Activated CD4-positive, alpha-beta T cell treated with anti-CD3 and anti-CD28 coated beads for 4 hours (primary cell): Measurements from ENCODE around the gene EPHB1.

ENCODE experiments used
- DNase-seq, 2 donors: peaks; one replicate each; pipeline ENCODE4 v3.0.0-alpha.2; 2020

The EPHB1 gene

DNA sequence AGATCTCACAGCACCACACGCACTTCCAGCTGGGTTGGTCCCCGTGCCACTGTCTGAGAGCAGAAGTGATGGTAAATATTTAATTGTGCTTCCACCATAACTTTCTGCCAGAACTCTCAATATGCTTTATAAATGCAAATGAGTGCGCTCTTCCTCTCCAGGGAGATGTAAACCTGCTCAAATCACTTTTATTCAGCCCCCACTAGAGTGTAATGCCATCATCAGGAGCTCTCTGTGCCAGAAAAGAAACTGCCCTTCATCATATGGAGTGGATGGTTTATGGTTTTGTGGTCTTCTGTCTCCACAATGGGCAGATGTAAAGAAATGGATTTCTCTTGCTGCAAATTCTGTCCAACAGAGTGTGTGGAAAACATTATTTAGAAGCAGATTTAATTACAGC lies 127.0 kb downstream of the EPHB1 start:
- no peak for DNase-seq

DNA sequence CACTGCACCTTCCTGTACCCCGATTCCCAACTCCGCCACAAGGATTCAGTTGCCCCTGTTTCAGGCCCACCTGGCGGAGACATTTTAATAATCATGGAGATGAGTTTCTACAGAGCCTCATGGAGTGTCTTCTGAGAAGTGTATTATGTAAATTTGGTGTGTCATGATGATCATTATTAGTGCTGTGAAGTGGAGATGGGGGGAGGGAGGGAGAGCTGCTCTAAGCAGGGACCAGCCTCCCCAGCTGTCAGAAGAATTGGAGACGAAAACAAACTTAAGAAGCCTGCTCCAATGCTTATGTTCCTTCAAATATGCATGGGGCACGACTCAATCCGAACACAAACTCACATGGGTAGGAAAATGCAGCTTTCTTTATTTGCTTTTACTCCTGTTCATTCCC lies 127.8 kb downstream of the EPHB1 start:
- DNase-seq = no peak

DNA sequence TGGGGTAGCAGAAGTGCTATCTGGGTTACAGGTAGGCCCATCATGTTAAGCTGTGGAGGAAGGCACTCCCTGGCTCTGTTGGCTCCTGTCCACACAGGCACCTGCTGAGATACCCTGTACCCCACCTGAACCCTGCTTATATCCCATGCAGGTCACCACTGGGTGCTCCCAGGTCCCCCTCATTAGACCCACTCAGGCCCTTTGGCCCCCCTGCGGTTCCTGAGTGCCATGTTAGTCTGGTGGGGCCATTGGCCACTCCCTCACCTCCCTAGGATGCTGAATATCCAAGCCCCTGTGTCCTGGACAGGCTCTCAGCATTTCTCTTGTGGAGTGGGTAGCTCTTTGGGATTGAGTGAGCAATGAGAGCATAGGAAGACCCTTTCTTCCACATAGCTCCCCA lies 128.2 kb downstream of the EPHB1 start:
- no peak for DNase-seq

DNA sequence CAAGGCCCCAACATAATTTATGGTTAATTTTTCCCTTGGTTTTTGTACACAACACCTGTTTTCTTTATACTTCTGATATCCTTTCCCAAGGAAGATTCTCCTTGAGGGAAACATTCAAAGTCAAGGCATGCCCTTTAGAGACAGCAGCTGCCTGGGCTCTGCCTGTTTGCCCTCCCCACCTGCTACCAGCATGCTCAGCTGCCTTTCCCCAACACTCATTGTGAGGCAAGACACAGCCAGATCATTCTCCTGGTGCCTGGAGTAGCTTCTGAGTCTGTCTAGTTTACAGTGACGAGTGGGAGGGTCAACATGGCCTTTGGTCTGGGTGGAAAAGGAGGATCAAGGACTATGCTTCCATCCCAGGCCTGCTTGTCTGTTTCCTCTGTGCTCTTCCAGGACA lies 132.5 kb downstream of the EPHB1 start:
- no peak for DNase-seq

DNA sequence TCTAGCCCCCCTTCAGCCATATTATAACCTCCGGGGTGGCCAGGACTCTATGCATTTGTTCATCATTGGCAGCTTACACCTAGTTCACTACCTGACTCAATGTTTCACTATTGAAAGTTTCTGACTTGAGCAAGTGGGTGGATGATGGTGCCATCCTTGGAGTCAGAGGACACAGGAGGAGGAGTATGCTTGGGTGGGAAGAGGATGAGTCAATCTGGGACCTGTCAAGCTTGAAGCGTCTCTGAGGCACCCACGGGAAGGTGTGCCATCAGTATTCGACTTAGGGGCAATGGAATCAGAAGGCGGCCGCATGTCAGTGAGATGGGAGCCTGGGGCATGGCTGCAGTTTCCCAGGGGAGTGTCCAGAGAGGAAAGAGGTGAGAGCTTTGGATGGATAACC lies 133.3 kb downstream of the EPHB1 start:
- DNase-seq = no peak

DNA sequence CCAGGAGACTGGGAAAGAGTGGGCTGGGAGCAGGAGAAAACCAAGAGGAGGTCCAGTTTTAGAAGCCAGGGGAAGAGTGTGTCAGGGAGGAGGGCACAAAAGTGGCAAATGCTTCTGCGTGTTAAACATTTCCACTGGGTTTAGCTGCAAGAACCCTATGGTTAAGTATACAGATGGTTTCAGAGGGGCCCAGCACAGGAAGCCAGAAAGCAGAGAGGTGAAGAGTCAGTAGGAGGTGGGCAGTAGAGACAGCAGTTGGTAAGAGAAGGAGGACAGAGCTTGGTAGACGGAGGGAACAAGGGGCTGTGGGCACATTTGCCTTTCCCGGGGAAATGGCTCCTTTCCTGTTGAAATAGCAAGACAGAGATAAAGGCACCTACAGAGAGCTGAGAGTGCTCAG lies 133.8 kb downstream of the EPHB1 start:
- no peak for DNase-seq

DNA sequence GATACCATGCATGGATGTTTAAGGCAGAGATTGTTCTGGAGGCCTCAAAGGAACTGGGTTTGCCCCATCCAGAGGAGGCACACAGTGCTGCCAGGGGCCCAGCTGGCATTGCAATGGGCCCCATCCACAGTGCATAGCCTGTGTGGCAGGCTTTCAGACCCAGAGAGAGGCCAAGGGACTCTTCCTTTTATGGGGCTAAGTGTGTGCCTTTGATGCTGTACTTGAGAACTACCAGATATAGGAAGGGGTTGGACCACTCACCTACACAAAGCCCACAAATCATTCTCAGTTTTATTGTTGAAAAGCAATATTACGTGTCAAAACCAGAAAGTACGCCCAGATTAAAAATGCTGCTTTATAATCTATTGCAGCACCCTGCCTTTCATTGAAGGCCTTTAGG lies 134.9 kb downstream of the EPHB1 start:
- no peak for DNase-seq

DNA sequence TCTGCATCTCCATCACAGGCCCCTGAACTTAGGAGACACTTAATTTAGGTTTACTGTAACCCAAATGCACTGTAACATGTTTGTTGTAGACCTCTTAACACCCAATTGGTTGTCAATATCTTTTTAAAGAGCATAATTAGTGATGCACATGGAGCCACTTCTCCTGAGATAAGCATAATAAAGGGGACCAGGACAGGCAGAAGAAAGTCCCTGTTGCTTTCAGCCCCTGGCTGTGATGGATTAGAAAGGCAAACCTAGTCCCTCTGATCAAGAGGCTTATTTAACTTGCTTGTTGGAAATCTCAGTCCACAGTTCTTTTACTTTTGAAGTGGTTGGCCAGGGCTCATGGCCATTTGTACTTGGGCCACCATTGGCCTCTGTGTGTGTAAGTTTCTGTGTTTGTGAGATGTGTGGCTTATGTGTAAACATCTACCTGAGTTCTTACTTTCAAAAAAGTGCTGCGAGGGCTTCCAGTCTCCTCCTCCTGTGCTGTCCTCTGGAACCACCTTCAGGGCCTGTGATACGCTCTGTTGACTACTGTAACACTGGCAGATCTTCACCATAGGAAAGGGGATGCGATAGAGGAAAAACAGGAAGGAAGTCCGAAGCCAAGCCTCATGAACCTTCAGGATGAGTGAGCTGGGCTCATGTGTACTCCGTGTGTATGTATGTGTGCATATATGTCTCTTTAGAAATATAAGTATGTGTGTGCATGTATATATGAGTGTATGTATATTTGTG lies 136.2 kb downstream of the EPHB1 start:
- no peak for DNase-seq

DNA sequence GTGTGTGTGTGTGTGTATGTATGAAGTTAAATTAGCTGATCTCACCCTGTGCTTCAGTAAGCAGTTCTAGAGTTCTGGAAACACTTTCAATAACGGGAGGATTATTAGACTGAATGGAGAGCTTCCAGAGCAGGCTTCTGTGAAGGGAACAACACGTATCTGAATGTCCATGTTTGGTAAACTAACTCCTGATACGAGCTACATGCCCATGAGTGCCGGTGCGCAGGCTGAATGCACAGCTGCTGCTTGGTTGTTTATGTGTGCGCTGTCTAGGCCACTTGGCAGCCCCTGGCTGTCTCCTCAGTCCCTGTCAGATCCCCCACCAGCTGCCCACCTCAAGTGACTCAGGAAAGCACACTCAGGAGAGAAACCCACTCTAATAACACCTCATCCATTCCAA lies 137.0 kb downstream of the EPHB1 start:
- no peak for DNase-seq

DNA sequence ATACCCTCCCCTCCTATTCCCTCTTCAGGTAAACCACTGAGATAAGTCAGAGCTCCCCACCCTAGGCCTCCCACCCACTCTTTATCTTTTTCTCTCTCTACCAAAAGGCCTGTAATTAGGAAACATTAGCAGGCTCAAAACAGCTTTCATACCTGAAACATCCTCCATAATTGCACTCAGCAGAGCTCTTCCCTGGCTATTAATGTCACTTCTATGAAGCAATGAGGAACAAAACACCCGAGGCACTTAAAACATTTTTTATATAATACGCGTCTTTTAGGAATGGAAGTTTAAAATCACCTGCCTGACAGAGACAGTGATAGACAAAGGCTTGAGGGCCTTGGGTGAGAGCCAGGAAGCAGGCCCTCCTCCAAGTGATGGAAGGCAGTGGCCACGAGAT lies 138.9 kb downstream of the EPHB1 start:
- no peak for DNase-seq

DNA sequence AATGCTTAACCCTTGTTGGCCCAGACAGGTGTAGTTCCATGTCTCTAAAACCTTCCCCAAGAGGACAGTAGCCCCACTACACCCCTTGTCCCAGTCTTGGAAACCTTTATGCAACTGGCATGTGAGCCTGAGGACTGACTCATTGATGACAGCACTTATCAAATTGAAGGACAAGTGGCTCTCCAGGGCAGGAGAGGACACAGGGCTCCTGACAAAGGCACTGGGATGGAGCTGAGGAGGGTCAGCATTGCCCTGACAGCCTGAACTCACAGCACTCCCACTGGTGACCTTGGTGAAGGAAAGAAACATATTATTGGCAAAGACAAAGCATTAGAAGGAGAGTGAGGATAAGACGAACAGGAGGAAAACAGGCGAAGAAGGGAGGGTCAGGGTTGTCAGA lies 139.9 kb downstream of the EPHB1 start:
- DNase-seq = no peak

DNA sequence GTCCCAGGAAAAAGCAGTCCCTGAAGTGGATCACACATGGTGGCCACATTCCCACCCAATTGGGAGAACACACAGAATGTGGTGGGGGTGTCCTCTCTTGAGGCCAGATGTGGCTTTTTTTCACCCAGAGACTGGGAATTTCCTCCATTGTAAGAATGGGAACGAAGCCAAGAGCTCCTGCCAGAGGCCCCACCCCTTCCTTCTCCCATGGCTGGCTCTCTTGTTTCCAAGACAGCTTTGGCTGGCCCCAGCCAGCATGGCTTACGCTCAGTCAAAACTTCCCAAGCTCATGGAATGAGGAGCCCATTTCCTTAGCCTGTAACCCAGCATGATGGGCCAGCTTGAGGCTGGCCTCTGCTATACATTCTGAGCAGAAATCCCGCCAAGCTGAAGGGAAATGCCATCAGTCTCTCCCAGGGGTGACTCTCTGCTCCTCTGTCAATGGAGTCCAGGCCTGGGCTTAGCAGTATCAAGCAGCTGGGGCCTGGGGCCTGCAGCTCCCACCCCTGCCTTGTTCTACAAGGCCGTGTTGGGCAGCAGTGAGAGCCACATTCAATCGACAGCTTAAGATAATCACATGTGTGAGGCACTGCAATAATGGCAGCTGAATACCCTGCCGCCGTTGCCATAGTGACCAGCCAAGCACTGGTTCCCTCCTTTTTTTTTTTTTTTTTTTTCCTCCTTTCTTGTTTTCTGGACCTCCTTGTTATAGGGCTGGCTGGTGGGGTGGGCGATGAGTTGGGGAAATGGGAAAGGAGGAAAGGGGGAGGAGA lies 142.4 kb downstream of the EPHB1 start:
- no peak for DNase-seq

DNA sequence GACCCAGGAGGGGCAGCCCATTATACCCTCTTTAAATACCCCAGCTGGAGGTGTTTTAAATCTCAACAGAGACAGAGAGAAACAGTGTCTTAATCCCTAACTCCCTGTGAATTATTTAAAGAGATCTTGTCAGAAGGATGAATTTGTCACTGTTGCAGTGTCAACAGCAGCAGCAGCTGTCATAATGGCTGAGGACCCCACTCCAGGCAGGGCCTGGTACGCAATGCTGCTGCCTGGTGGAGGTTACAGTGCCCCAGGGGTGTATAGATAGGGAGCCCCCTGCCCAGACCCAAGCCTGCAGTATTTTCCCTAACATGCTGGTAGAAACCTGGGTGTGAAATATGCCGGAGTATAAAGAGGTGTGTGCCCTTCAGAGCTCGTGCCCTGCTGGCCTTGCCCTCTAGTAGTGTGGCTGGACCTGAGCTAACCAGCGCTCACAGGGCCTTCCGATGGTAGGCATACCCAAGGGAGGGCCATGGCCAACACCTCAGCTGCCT lies 143.0 kb downstream of the EPHB1 start:
- no peak for DNase-seq

DNA sequence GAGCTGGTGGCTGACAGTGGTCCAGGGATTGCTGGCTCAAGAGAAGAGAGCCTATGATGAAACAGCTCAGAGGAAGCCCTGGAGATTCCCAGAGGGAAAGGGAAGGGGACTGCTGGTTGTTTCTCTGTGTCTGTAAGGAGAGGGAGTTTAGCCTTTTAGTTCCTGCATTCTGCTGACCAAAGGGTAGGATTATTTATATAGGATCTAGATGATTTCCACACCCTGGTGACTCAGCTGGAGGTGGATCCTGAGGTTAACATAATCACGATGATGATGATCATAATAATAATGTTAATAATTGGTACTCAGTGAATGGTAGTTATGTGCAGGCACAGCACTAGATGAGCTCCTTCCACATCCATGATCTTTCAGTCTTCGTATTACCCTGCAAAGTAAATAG lies 144.9 kb downstream of the EPHB1 start:
- no peak for DNase-seq

DNA sequence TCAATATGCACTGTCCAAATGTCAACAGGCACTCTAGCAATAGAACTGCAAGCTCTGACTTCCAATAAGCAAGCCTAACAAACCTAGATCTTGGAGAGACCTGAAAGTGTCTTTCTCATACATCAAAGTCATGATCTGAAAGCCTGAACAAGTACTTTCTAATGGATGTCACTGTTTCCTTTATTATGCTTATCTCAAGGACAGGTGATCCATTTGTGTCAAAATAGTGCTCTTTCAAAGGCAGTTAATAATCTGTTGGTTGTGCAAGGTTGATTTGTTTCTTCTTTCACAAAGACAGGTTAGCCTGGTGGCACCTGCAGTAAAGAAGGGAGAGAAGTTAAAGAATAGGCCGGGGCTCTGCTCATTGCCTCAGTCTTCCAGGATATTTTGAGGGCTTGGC lies 146.8 kb downstream of the EPHB1 start:
- no peak for DNase-seq

DNA sequence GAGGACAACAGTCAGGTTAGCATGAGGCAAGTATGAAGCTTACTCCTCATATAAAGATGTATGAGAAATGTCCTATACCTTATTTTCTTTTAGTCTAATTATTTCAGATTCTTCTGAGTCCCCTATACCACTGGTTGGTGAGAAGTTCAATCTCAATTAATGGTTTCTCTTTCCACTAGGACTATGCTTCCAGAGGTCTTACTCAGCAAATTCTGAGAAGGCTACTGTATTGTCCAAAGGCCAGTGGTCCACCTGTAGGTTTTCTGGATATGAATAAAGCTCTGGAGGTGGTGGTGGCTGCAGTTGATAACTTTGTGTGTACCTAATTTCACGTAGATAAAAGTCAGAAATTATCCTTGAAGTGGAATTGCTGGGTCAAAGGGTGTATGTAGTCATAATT lies 149.4 kb downstream of the EPHB1 start:
- DNase-seq = no peak

DNA sequence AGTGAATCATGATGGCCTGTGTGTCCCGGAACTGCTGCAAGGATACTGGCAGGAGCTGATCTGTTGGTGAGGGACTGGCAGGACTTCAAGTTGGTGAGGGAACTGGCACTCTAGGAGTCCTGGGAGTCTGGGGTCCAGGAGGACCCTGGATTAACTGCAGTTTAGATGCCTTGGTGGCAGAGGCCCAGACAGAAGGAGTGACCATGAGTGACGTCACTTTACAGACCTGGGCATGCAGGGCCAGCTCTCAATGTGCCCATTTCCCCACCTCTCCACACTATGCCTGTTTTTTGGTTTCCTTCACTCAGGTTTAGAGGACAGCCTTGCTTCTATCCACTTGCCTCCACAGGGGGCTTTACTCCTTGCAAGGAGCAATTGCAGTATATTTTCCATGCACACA lies 154.1 kb downstream of the EPHB1 start:
- DNase-seq = no peak

DNA sequence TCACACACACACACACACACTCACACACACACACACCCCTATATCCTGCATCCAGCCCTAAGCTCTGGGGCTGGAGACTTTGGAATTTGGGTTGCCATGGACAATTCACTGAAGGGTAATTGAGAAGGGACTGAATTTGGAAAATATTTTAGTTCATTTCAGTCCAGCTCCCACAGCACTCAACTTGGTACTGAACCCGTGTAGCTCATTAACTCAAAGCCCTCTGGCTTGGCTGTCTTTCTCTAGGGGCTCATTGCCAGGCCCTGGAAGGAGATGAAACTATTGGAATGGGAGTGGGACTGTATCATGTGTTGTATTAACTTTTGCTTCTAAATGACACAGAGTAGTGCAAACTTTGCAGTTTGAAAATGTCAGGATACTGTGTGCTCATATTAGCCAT lies 157.3 kb downstream of the EPHB1 start:
- no peak for DNase-seq

DNA sequence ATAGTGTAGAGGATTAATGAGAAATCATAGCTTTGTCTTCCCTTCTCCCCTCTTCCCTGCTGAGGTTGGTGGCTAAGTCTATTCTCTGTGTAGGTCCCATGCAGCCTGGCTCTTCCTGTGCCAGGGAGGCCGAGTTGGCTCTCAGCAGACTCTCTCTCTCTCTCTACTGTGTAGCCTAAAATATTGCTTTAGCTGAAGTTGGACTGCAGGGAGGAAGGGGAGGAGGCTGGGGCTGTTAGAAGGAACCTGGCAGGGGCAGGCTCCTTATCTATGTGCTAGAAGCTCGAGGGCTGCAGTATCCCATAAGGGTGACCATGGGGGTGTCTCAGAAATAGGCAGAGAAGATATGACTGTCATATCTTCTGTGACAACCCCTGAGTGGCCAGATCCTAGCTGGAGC lies 160.8 kb downstream of the EPHB1 start:
- DNase-seq = no peak

DNA sequence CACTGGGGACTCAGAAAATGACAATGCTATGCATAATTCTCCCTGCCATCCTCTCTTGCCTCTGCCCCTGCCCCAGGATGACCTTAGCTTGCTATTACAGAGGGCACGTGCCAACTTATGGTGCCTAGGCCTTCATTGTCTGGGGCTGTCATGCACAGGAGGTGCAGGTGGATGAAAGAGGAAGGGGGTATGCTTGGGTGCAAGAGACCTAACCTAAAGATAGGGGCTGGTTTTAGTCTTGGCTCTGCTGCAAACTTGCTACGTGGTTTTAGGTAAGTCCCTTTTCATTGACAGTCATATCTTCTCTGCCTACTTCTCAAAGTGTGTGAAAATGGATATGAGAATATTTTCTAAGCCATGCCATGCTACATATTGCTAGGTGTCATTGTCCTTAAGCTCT lies 161.3 kb downstream of the EPHB1 start:
- no peak for DNase-seq

DNA sequence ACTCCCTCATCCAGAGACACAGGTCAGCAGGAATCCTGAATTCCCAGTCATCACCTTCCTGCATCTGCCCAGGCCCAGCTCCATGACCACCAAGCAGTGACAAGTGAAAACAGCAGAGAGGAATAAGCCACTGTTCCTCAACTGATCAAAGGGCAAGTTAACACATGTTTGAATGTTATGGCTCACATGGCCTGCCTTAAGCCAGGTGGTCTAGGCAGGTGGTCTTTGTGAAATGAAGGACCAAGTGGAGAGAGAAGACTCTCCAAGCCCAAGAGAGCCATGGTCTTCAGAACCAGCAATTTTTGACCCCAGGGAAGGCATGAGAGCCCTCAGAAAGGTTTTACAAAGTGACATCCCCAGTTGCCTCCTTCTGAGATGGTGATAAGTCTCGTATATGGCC lies 161.8 kb downstream of the EPHB1 start:
- no peak for DNase-seq

DNA sequence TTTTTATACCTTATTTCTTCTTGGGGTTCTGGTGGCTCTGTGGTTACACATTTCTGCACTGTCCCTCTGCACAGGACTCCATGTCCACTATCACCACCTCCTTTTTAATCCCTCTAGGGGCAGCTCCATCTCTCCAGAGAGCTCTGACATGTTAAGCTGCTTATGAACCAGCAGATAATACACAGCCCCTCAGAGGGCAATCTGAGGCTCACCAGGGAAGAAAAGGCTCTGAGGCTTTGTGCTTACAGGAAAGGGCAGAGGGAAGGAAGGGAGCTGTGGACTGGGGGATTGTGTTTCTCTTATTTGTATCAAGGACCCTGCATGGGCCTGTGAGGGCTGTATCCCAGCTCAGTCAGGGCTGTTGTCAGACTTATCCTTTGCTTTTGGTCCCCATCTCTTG lies 164.5 kb downstream of the EPHB1 start:
- no peak for DNase-seq

DNA sequence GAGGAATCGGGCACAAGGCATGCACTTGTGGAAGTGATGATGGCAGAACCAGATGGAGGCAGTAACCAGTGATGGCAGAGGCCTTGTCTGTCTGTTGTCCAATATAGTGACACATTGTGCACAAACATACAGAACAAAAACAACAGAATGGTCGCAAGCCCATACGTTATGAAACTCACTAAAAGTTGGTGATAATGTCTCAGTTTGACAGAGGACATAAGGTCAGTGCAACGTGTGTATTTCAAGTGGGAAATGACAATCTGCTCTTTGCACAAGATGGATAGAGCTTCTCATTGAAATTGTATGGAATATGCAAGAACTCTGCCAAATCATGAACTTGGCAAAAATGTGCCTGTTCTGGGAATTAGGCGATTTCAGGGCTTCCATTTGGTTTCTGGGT lies 169.2 kb downstream of the EPHB1 start:
- no peak for DNase-seq

DNA sequence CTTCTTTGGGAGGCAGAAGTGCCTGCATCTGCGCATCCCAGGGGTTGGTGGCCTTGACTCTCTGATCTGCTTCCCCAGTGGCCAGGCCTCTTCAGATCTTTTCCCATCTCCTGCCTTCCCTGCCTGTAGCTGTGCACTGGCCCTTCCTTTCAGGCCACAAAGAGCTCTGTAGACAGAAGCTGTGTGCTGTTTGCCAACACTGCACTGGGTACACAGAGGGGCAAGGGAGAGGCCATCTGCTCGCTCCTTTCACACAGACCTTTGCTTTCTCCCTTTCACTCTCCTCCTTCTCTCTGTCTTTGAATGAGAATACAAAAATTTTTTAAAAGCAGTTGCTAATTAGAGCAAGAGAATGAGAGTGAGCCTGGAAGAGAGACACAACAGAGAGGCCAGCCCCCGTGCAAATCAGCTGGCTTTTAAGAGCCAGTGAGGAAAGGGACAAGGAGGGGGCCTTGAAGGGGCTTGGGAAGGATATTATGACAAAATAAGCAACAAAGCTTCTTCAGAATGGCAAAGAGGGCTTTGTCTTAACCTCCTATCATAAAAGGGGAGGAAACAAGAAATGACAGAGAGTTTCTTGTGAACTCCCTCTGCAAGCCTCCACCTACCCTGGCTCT lies 170.9 kb downstream of the EPHB1 start:
- DNase-seq = no peak
